Lung (tissue), 12 donors: Measurements from ENCODE around the gene RGL1. TPM values are rescaled to one million over a fixed set of nuclear protein-coding genes. Genes with fewer than 3 reads are reported as not detected.

Experiments used
- ATAC-seq: fragments of 200-7000 bp; cut with Tn5 transposase; one replicate; pipeline ENCODE4 v1.9.1; 2020; ENCODE audit warnings: moderate number of reproducible peaks; ENCODE audit not compliant: insufficient read depth, low FRiP score
- DNase-seq, 3 donors: peaks; one replicate each; pipeline ENCODE4 v3.0.0-alpha.2; 2013 to 2017
- H3K27ac ChIP-seq, 2 donors: one replicate each; pipeline ENCODE4 v1.5.1; 2013; ENCODE audit warnings: mild to moderate bottlenecking in 2 of 2, moderate library complexity in 2 of 2, control low read depth in 1 of 2, inconsistent platforms in 1 of 2, low read depth in 1 of 2, low read length in 1 of 2
- H3K27me3 ChIP-seq, 3 donors: one replicate each; pipeline ENCODE4 v1.5.1; 2013; ENCODE audit warnings: low read length in 2 of 3; ENCODE audit not compliant: control insufficient read depth in 3 of 3, insufficient read depth in 3 of 3
- H3K36me3 ChIP-seq, 4 donors: one replicate each; pipeline ENCODE4 v1.5.1; 2013; ENCODE audit warnings: low read length in 4 of 4, mild to moderate bottlenecking in 1 of 4, moderate library complexity in 1 of 4; ENCODE audit not compliant: control insufficient read depth in 4 of 4, insufficient read depth in 4 of 4
- H3K4me1 ChIP-seq, 5 donors: one replicate each; pipeline ENCODE4 v1.5.1; 2013; ENCODE audit warnings: low read length in 5 of 5, mild to moderate bottlenecking in 2 of 5, moderate library complexity in 1 of 5; ENCODE audit not compliant: control insufficient read depth in 5 of 5, insufficient read depth in 5 of 5
- H3K4me3 ChIP-seq: one replicate; pipeline ENCODE4 v1.5.1; 2013; ENCODE audit warnings: mild to moderate bottlenecking, control low read depth, moderate library complexity
- H3K9ac ChIP-seq, 2 donors: one replicate each; pipeline ENCODE4 v1.5.1; 2013; ENCODE audit warnings: low read length in 2 of 2, control low read depth in 1 of 2; ENCODE audit not compliant: insufficient read depth in 1 of 2
- H3K9me3 ChIP-seq, 4 donors: one replicate each; pipeline ENCODE4 v1.5.1; 2013; ENCODE audit warnings: low read length in 3 of 4, mild to moderate bottlenecking in 1 of 4, moderate library complexity in 1 of 4; ENCODE audit not compliant: control insufficient read depth in 4 of 4, insufficient read depth in 3 of 4
- WGBS, 2 donors: extraction: QIAGEN DNeasy Blood & Tissue Kit; methylation state at CpG; one replicate each; pipeline ENCODE4 v1.1.7; 2013; 5-methylcytosine and 5-hydroxymethylcytosine counted together
- polyA plus RNA-seq, 2 donors: library from polyadenylated mRNA; stranded (reverse); fragments of 200-250 nt; gene quantifications; one replicate each; pipeline ENCODE4 v1.2.1, GENCODE V29; 2013
- total RNA-seq, 2 donors: library from RNA; depleted of rRNA in 1 of 2; stranded (reverse); fragments of >200 nt in 1 of 2; gene quantifications; one replicate each; pipeline ENCODE4 v1.2.1, GENCODE V29; 2014 to 2021
- TF ChIP-seq, protein P1 (sequence below): IDR thresholded peaks from 2 replicates; pipeline ENCODE4 v1.5.1; 2012; ENCODE audit warnings: mild to moderate bottlenecking; ENCODE audit errors: control extremely low read depth, extremely low read depth
- donor health status: control.
- donor health status: control.
- donor health status: Bipolar disorder and iron deficiency.
- donor health status: healthy.
- donor health status: DM: yes; HTN: yes; CAD: no.

RGL1 gene
- total and polyA plus RNA-seq, 4 donors, result 9.6 to 49.4 (median 35.2) TPM

DNA sequence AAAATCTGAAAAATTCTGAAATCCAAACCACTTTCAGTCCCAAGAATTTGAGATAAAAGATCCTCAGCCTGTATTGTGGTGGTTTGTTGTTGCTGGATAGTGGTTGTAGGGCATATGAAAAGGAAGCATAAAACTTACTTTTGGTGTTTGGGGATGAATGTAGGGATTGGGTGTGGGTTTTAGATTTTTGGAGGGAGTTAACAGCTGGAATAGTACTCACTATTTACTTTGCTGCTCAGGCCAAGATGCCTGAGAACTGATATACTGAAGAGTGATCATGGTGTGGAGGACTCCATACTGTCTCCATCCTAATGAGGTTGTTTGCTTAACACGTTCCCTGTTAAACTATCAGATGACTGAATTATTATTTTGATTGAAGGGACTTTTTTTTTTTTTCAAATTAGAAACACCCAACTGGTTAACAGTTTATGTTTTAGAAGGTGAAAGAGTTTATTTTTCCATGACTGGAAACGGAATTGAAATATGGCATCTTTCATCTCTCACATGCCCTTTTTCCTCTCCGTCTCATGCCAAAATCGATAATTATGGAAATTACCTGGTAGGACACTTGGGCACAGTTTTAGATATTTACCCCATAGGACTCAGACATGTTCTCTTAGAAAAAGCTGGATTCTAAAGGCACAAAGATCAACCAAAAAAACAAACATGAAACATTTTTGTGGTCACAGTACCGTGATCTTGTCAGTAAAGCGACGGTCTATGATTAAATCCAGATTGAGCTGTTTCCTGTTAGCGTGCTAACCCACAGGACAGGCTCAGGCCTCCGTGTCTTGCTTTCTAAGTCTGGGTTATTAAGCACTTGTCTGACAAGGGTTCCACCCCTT, 37.3 kb downstream of the RGL1 start:
- TF ChIP-seq, protein P1, sequence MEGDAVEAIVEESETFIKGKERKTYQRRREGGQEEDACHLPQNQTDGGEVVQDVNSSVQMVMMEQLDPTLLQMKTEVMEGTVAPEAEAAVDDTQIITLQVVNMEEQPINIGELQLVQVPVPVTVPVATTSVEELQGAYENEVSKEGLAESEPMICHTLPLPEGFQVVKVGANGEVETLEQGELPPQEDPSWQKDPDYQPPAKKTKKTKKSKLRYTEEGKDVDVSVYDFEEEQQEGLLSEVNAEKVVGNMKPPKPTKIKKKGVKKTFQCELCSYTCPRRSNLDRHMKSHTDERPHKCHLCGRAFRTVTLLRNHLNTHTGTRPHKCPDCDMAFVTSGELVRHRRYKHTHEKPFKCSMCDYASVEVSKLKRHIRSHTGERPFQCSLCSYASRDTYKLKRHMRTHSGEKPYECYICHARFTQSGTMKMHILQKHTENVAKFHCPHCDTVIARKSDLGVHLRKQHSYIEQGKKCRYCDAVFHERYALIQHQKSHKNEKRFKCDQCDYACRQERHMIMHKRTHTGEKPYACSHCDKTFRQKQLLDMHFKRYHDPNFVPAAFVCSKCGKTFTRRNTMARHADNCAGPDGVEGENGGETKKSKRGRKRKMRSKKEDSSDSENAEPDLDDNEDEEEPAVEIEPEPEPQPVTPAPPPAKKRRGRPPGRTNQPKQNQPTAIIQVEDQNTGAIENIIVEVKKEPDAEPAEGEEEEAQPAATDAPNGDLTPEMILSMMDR, result no peak
- WGBS, 2 donors, result 29 to 37% methylated on average over 9 of the region's 9 CpGs
- no peaks in the 10 kb centered on the region for H3K27me3 ChIP-seq
- ATAC-seq, result no peak
- H3K9ac ChIP-seq, result peak overlapping the region in 1 of 2 donors; percentile 69
- H3K4me3 ChIP-seq, result no peak overlapping the region
- DNase-seq, result peak; percentile 52 to 91 (median 86)
- peaks cover 6 to 43% (median 19%) of the 10 kb centered on the region in 5 donors for H3K4me1 ChIP-seq
- H3K27ac ChIP-seq, result peak overlapping the region; percentile 31 to 40
- no peaks in the 10 kb centered on the region for H3K9me3 ChIP-seq
- H3K36me3 ChIP-seq, result peaks cover 0 to 3% (median under 1%) of the 10 kb centered on the region in 4 donors

DNA sequence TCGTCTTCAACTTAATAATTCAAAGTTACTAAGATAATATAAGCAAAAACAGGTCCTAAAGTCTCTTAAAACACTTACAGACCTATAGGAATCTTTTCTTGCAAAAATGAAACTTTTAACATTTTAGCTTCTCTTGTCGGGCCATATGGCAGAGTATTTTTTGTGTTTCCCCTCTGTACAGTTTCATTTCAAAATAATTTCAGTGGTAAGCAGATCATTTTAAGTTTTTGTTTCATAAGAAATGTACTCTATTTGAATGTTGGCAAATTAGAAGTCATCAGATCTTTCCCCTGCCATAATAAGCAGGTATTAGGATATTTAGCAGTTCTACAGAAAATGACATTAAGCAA, 37.9 kb downstream of the RGL1 start:
- ATAC-seq (no peak), DNase-seq (no peak)
- H3K9me3 ChIP-seq, result no peaks in the 10 kb centered on the region
- 20 to 46% methylated on average over 2 of the region's 2 CpGs for WGBS, 2 donors
- no peak overlapping the region for H3K4me3 ChIP-seq
- H3K4me1 ChIP-seq, result peaks cover 6 to 43% (median 19%) of the 10 kb centered on the region in 5 donors
- peak overlapping the region in 1 of 2 donors; percentile 69 for H3K9ac ChIP-seq
- TF ChIP-seq, protein P1, result no peak
- peak overlapping the region; percentile 31 to 40 for H3K27ac ChIP-seq
- no peaks in the 10 kb centered on the region for H3K27me3 ChIP-seq
- peaks cover 0 to 6% (median 2%) of the 10 kb centered on the region in 4 donors for H3K36me3 ChIP-seq

DNA sequence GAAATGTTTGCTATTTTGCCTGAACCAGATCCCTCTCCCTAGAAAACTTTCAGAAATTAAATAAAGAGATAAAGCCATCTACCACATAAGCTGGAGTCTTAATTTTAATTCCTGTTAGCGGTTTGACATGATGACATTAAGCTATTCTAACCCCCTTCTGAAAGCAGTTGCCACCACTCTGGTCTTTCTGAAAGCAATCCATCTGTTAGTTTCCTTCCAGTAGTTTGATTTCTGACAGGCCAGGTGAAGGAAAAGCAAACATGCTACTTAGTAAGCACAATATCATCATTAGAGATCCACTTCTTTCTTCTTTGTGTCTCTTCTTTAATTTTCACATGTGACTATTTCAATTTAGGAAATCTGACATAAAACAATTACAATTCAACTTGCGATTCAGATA, 39.9 kb downstream of the RGL1 start:
- no peaks in the 10 kb centered on the region for H3K9me3 ChIP-seq
- no peak overlapping the region for H3K9ac ChIP-seq
- peaks cover 4 to 43% (median 15%) of the 10 kb centered on the region in 5 donors for H3K4me1 ChIP-seq
- 90 to 96% methylated on average over 2 of the region's 2 CpGs for WGBS, 2 donors
- no peak overlapping the region for H3K27ac ChIP-seq
- DNase-seq (no peak), ATAC-seq (no peak)
- H3K27me3 ChIP-seq, result no peaks in the 10 kb centered on the region
- no peak overlapping the region for H3K4me3 ChIP-seq
- TF ChIP-seq, protein P1, result no peak
- H3K36me3 ChIP-seq, result peaks cover 0 to 10% (median 1%) of the 10 kb centered on the region in 4 donors
